CD4-positive, CD25-positive, alpha-beta regulatory T cell (primary cell): ENCODE results near the gene PTGFRN. TPM values are rescaled to one million over a fixed set of nuclear protein-coding genes. Genes with fewer than 3 reads are reported as not detected.

ENCODE experiments used
- ATAC-seq, 2 donors: fragments of 150-1000 bp; cut with Tn5 transposase; one replicate each; pipeline ENCODE4 v1.10.0; 2021; ENCODE audit warnings: low read depth in 2 of 2, moderate number of reproducible peaks in 2 of 2, moderate library complexity in 1 of 2
- DNase-seq, 3 donors: peaks; one replicate each; pipeline versions ENCODE4 v3.0.0 to v3.0.0-alpha.2; 2012 to 2022; ENCODE audit warnings: mixed read lengths in 1 of 3
- H3K27ac ChIP-seq: one replicate; pipeline ENCODE4 v1.7.0; 2013; ENCODE audit warnings: mild to moderate bottlenecking, low read length; ENCODE audit not compliant: insufficient read depth, poor library complexity, severe bottlenecking
- H3K27me3 ChIP-seq: one replicate; pipeline ENCODE4 v1.7.0; 2013; ENCODE audit warnings: low read length; ENCODE audit not compliant: control insufficient read depth, insufficient read depth
- H3K36me3 ChIP-seq: one replicate; pipeline ENCODE4 v1.7.0; 2013; ENCODE audit warnings: mild to moderate bottlenecking, low read length, moderate library complexity; ENCODE audit not compliant: control insufficient read depth, insufficient read depth
- H3K4me1 ChIP-seq: 2 replicates; pipeline ENCODE4 v1.7.0; 2013; ENCODE audit warnings: mild to moderate bottlenecking, low read length; ENCODE audit not compliant: insufficient read depth, control insufficient read depth, poor library complexity, severe bottlenecking
- H3K4me3 ChIP-seq: one replicate; pipeline ENCODE4 v1.7.0; 2013; ENCODE audit warnings: low read depth, mild to moderate bottlenecking, low read length, moderate library complexity
- H3K9me3 ChIP-seq, 2 experiments: 1 replicate in 1 of 2; 2 replicates in 1 of 2; pipeline ENCODE4 v1.7.0; 2013; ENCODE audit warnings: low read length in 2 of 2, mild to moderate bottlenecking in 1 of 2, moderate library complexity in 1 of 2; ENCODE audit not compliant: control insufficient read depth in 2 of 2
- H3K27ac Mint-ChIP-seq, 3 donors: one replicate each; pipeline ENCODE4 v1.8.0; 2020 to 2022; ENCODE audit warnings: mild to moderate bottlenecking in 3 of 3, mixed read lengths in 3 of 3, moderate library complexity in 2 of 3
- H3K27me3 Mint-ChIP-seq: one replicate; pipeline ENCODE4 v1.8.0; 2022; ENCODE audit warnings: mild to moderate bottlenecking, mixed read lengths
- H3K36me3 Mint-ChIP-seq: one replicate; pipeline ENCODE4 v1.8.0; 2020; ENCODE audit warnings: mixed read lengths
- H3K4me1 Mint-ChIP-seq, 4 donors: one replicate each; pipeline ENCODE4 v1.8.0; 2020 to 2022; ENCODE audit warnings: mixed read lengths in 4 of 4, mild to moderate bottlenecking in 1 of 4
- H3K4me3 Mint-ChIP-seq, 4 donors: one replicate each; pipeline ENCODE4 v1.8.0; 2020 to 2022; ENCODE audit warnings: mild to moderate bottlenecking in 4 of 4, mixed read lengths in 4 of 4, moderate library complexity in 3 of 4
- H3K9me3 Mint-ChIP-seq, 7 donors: one replicate each; pipeline ENCODE4 v1.8.0; 2020 to 2022; ENCODE audit warnings: mixed read lengths in 7 of 7, mild to moderate bottlenecking in 3 of 7, moderate library complexity in 2 of 7
- polyA plus RNA-seq, 4 donors: library from polyadenylated mRNA; unstranded; fragments of 300-500 nt; fragmentation: Illumina TruSeq; gene quantifications; one replicate each; pipeline ENCODE4 v1.2.3, GENCODE V29; 2021
- total RNA-seq: library from RNA; stranded (reverse); gene quantifications from one replicate; pipeline ENCODE4 v1.2.3, GENCODE V29; 2022

The PTGFRN gene
- total and polyA plus RNA-seq, 5 donors from 2014 or later, result 0.02 to 0.17 (median 0.10) TPM; not detected in 2

DNA sequence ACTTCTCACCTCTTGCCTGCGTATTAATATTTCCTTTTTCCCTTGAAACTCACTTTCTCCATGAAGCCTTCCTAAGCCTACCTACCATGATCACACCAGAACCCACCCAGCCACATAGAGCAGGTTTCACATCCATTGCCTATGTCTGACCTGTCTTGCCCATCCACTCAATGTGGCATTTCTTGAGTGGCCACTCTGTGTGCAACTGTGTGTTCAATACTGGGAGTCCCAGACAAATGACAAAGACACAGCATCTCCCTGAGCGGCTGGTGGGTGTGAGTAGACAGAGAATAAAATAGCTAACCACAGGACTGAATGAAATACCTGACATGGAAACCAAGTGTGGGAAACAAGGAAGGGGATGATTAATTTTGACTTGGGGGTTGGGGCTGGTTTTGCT lies 3.1 kb downstream of the PTGFRN start:
- Mint-ChIP-seq H3K27ac (no peak overlapping the region), H3K36me3 (no peaks in the 10 kb centered on the region), H3K4me1 (peaks cover 0 to 10% (median 0%) of the 10 kb centered on the region in 4 donors), H3K4me3 (no peak overlapping the region), H3K27me3 (no peaks in the 10 kb centered on the region), H3K9me3 (no peaks in the 10 kb centered on the region)
- no peaks in the 10 kb centered on the region for H3K36me3 ChIP-seq
- DNase-seq, result no peak
- H3K4me1 ChIP-seq, result peaks cover 11% of the 10 kb centered on the region
- H3K9me3 ChIP-seq, result no peaks in the 10 kb centered on the region
- H3K4me3 ChIP-seq, result no peak overlapping the region
- no peak for ATAC-seq
- H3K27me3 ChIP-seq, result peaks cover 4% of the 10 kb centered on the region
- H3K27ac ChIP-seq, result no peak overlapping the region

GRCh38 chr1:116913941-116914340 lies 4.2 kb downstream of the PTGFRN start:
- ATAC-seq (no peak), DNase-seq (no peak)
- H3K27me3 Mint-ChIP-seq, result no peaks in the 10 kb centered on the region
- Histone ChIP-seq H3K4me3 (no peak overlapping the region), H3K9me3 (no peaks in the 10 kb centered on the region), H3K36me3 (no peaks in the 10 kb centered on the region), H3K4me1 (peaks cover 11% of the 10 kb centered on the region), H3K27ac (no peak overlapping the region), H3K27me3 (peaks cover 4% of the 10 kb centered on the region)
- no peaks in the 10 kb centered on the region for H3K36me3 Mint-ChIP-seq
- no peaks in the 10 kb centered on the region for H3K9me3 Mint-ChIP-seq
- peaks cover 0 to 10% (median 0%) of the 10 kb centered on the region in 4 donors for H3K4me1 Mint-ChIP-seq
- H3K27ac Mint-ChIP-seq, result no peak overlapping the region
- no peak overlapping the region for H3K4me3 Mint-ChIP-seq

- Mint-ChIP-seq H3K4me1 (peaks cover 0 to 6% (median 0%) of the 10 kb centered on the region in 4 donors), H3K4me3 (peak overlapping the region in 1 of 4 donors; percentile 42), H3K36me3 (no peaks in the 10 kb centered on the region), H3K27ac (no peak overlapping the region), H3K27me3 (no peaks in the 10 kb centered on the region), H3K9me3 (no peaks in the 10 kb centered on the region)
- H3K27me3 ChIP-seq, result peaks cover 4% of the 10 kb centered on the region
- no peaks in the 10 kb centered on the region for H3K9me3 ChIP-seq
- peaks cover 10% of the 10 kb centered on the region for H3K4me1 ChIP-seq
- ATAC-seq, result no peak
- no peak overlapping the region for H3K27ac ChIP-seq
- H3K36me3 ChIP-seq, result no peaks in the 10 kb centered on the region
- DNase-seq, result no peak
- H3K4me3 ChIP-seq, result no peak overlapping the region
Measured at GRCh38 chr1:116914667-116915066, 5.0 kb downstream of the PTGFRN start.

DNA sequence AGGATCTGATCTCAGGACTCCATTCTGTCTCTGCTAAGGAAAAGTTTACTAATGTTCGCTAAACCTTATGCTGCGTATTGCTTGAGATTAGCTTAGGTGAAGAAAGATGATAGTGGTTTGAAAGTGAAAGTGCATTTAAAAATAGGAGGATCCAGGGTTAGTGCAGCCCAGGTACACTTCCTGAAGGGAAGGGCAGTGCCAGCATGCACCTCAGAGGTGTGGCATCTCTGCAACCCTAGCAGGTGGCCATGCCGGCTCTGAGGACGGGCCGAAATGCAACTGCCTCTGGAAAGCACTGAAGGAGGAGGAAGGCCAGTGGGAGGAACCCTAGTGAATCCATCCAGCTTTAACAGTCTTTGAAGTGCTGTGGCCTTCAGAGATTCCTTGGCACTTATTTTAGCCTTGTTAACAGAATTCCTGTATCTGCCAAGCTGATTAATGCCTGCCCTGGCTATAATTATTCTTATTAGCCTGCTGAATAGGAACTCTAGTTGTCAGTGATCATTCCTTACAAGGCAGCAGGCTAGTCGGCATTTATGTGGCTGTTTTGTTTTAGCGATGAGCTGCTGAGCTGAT lies 5.5 kb downstream of the PTGFRN start:
- H3K9me3 ChIP-seq, result no peaks in the 10 kb centered on the region
- H3K36me3 Mint-ChIP-seq, result no peaks in the 10 kb centered on the region
- no peak overlapping the region for H3K4me3 Mint-ChIP-seq
- ATAC-seq, result no peak
- H3K4me3 ChIP-seq, result no peak overlapping the region
- no peaks in the 10 kb centered on the region for H3K36me3 ChIP-seq
- peaks cover 4% of the 10 kb centered on the region for H3K27me3 ChIP-seq
- H3K9me3 Mint-ChIP-seq, result no peaks in the 10 kb centered on the region
- H3K27me3 Mint-ChIP-seq, result no peaks in the 10 kb centered on the region
- peaks cover 8% of the 10 kb centered on the region for H3K4me1 ChIP-seq
- peaks cover 0 to 6% (median under 1%) of the 10 kb centered on the region in 4 donors for H3K4me1 Mint-ChIP-seq
- no peak overlapping the region for H3K27ac Mint-ChIP-seq
- no peak for DNase-seq
- H3K27ac ChIP-seq, result no peak overlapping the region

- Histone ChIP-seq H3K4me3 (no peak overlapping the region), H3K36me3 (no peaks in the 10 kb centered on the region), H3K4me1 (peaks cover 1% of the 10 kb centered on the region), H3K9me3 (no peaks in the 10 kb centered on the region), H3K27me3 (peaks cover 4% of the 10 kb centered on the region), H3K27ac (no peak overlapping the region)
- Mint-ChIP-seq H3K27ac (no peak overlapping the region), H3K4me1 (peaks cover 0 to 6% (median under 1%) of the 10 kb centered on the region in 4 donors), H3K36me3 (no peaks in the 10 kb centered on the region), H3K9me3 (no peaks in the 10 kb centered on the region), H3K27me3 (no peaks in the 10 kb centered on the region), H3K4me3 (no peak overlapping the region)
- ATAC-seq (no peak), DNase-seq (no peak)
Measured at GRCh38 chr1:116916002-116916401, 6.3 kb downstream of the PTGFRN start.

- Histone ChIP-seq H3K9me3 (no peaks in the 10 kb centered on the region), H3K27ac (no peak overlapping the region), H3K27me3 (peaks cover 4% of the 10 kb centered on the region), H3K36me3 (no peaks in the 10 kb centered on the region), H3K4me3 (no peak overlapping the region), H3K4me1 (no peaks in the 10 kb centered on the region)
- H3K36me3 Mint-ChIP-seq, result no peaks in the 10 kb centered on the region
- H3K27me3 Mint-ChIP-seq, result no peaks in the 10 kb centered on the region
- peaks cover 0 to 6% (median under 1%) of the 10 kb centered on the region in 4 donors for H3K4me1 Mint-ChIP-seq
- ATAC-seq, result no peak
- no peak overlapping the region for H3K4me3 Mint-ChIP-seq
- no peak for DNase-seq
- H3K9me3 Mint-ChIP-seq, result no peaks in the 10 kb centered on the region
- no peak overlapping the region for H3K27ac Mint-ChIP-seq
Measured at GRCh38 chr1:116916533-116917445, 7.1 kb downstream of the PTGFRN start.

DNA sequence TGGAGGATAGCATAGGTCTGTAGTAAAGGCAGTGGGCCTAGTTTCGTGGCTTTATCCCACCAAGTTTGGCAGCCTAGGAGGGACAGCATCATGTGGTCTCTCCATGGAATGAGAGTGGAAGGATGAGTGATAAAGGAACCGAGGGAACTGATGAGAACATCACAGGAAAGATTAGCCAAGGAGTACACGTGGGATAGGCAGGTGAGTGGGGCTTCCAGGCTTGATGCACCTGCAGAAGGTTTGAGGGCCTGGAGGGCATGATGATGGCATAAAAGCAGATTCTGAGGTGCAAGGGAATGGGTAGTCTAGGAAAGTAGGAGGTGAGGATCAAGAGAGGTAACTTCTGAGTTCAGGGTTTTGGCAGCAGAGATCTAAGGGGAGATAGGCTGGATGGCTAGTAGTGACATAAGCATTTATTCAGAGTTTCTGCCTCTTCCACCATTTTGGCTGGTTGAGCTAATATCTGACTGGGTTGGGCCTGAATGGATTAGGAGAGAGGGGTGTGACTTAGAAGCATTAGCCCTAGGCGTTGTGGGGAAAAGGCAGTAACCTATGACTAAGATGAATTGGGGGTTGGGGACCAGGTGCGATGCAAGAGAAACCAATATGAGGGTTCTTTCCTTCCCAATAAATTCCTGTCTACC lies 9.1 kb downstream of the PTGFRN start:
- H3K4me3 Mint-ChIP-seq, result no peak overlapping the region
- DNase-seq (no peak), ATAC-seq (no peak)
- no peaks in the 10 kb centered on the region for H3K36me3 Mint-ChIP-seq
- H3K36me3 ChIP-seq, result no peaks in the 10 kb centered on the region
- no peaks in the 10 kb centered on the region for H3K4me1 ChIP-seq
- no peak overlapping the region for H3K4me3 ChIP-seq
- no peaks in the 10 kb centered on the region for H3K27me3 ChIP-seq
- H3K27ac Mint-ChIP-seq, result no peak overlapping the region
- H3K9me3 Mint-ChIP-seq, result no peaks in the 10 kb centered on the region
- peaks cover 0 to 6% (median under 1%) of the 10 kb centered on the region in 4 donors for H3K4me1 Mint-ChIP-seq
- H3K9me3 ChIP-seq, result no peaks in the 10 kb centered on the region
- H3K27me3 Mint-ChIP-seq, result no peaks in the 10 kb centered on the region
- H3K27ac ChIP-seq, result no peak overlapping the region
